Measurements from ENCODE around the gene SUN5.
"Not testable (repeated sequence)": the region's sequence is repeated elsewhere in the genome, so short reads cannot be mapped to it uniquely, and the experiment has no call there.

The SUN5 gene

DNA sequence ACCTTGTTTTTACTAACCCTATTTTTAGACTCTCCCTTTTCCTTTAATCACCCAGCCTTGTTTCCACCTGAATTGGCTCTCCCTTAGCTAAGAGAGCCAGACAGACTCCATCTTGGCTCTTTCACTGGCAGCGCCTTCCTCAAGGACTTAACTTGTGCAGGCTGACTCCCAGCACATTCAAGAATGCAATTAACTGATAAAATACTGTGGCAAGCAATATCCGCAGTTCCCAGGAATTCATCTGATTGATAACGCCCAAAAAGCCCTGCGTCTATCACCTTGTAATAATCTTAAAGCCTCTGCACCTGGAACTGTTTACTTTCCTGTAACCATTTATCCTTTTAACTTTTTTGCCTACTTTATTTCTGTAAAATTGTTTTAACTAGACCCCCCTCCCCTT, 29.1 kb downstream of the SUN5 start:
- not testable (repeated sequence) for DNase-seq

DNA sequence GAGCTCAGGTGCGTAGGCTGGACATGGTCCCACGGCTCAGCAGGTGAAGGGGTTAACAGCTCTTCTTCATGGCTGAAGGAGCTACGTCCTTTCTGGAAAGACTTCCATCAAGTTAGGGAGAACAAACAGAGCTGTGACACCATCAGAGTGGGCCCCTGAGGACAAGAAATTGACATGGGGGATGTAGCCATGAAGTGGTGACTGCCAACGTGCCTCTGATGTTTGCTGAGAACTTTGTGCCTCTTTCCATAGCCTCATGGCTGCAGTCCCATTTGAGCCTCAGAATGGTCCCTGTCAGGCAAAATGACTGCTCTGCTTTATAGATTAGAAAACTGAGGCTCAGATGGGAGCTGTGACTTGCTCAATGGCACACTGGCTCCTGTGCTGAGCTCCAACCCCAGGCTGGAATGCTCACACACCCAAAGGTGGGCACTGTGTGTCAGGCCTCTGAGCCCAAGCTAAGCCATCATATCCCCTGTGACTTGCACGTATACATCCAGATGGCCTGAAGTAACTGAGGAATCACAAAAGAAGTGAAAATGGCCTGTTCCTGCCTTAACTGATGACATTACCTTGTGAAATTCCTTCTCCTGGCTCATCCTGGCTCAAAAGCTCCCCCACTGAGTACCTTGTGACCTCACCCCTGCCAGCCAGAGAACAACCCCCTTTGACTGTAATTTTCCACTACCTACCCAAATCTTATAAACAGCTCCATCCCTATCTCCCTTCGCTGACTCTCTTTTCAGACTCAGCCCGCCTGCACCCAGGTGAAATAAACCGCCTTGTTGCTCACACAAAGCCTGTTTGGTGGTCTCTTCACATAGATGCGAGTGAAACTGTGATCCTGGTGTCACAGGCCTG, 29.8 kb downstream of the SUN5 start:
- DNase-seq = not testable (repeated sequence)

DNA sequence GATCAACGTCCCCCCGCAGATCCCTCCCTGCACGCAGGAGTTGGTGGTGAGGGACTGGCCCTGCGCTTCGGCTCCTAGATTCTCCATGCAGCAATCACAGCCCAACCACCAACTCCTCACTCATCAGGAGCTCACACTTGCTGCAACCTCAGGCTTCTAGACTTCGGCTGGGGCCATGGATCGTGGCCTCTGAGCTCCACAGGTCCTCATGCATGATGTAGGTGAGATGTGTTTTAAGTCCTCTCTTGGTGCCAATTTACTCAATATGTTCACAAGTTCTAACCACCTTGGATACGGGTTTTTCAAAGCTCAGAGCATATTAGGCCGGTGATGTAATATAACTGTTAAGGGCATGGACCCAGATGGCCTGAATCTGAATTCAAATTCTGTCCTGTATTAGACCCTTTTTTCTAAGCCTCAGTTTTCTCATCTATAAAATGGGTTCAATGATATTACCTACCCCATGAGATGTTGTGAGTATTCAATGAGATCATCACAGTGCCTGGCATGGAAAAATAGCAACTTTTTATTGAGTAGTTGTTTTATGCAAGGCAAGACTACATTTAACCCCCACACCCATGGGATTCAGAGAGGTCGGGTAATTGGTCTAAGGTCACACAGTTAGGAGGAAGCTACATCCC, 31.0 kb downstream of the SUN5 start:
- DNase-seq = no peak

DNA sequence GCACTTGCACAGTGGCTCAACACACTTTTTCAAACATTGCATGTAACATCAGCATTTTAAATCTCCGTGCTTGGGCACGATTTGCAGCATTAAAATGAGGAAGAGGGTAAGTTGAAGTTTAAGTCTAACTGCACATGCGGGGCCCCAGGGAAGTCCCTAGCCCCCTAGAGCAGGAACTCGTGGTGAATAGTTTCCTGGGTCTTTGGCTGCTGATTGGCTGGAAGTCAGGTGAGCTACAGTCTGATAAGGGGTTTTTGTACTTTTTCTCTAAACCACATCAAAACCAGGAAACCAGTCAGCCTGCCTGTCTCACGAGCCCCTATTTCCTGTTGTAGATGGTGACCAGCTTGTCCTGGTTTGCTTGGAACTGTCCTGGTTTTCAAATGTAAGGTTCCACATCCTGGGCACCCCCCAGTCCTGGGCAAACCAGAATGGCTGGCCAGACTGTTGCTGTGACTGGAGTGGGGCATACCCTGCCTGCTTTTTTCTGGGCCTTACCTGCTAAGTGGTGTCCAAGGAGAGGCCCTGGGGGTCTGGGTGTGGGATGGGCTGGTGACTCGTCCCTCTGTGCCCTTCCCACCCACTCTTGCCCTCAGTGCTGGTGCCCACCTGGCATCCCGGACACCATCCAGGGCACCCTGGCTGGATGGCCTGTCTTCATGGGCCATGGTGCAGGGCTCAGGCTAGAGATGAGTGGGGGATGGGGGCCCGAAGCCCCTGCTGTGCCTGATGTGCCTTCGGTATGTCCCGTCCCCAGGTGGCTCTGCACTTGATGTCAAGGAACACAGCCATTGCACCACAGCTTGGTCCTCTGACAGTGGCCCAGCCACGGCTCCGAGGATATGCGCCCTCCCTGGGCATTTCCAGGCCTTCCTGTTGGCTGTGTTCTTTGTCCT, 31.8 kb downstream of the SUN5 start:
- no peak for DNase-seq

DNA sequence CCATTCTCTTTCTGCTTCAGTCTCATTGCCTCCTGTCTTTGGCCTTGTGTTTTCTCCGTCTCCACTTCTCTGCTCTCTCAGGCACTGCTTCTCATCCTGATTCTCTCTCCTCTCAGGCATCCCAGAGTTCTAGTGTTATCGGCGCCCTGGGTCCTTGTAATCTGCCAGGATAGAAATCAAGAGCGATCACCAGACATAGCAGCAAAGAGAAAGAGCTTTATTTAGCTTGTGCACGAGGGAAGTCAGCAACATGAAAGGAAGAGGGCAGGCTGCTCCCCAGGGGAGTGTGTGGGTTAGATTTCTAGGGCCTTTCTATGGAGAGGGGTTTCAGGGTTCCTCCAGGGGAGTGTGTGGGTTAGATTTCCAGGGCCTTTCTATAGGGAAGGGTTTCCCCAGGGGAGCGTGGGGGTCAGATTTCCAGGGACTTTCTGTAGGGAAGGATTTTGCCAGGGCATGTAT, 32.5 kb downstream of the SUN5 start:
- DNase-seq = no peak

DNA sequence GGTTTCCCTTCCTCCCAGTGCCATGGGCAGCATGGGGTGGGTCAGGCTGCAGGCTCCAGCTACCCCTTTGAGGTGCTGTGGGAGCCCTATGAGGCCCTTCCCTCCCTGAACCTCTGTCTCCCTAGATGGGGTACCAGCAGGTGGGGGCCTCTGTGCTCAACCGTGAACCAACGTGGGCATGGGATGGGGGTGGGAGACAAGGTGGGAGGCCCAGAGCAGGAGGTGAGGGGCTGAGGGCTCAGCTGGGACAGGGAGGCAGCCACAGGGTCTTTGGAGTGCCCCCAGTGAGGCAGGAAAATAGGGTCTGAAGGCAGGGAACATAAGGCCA, 33.3 kb downstream of the SUN5 start:
- no peak for DNase-seq

DNA sequence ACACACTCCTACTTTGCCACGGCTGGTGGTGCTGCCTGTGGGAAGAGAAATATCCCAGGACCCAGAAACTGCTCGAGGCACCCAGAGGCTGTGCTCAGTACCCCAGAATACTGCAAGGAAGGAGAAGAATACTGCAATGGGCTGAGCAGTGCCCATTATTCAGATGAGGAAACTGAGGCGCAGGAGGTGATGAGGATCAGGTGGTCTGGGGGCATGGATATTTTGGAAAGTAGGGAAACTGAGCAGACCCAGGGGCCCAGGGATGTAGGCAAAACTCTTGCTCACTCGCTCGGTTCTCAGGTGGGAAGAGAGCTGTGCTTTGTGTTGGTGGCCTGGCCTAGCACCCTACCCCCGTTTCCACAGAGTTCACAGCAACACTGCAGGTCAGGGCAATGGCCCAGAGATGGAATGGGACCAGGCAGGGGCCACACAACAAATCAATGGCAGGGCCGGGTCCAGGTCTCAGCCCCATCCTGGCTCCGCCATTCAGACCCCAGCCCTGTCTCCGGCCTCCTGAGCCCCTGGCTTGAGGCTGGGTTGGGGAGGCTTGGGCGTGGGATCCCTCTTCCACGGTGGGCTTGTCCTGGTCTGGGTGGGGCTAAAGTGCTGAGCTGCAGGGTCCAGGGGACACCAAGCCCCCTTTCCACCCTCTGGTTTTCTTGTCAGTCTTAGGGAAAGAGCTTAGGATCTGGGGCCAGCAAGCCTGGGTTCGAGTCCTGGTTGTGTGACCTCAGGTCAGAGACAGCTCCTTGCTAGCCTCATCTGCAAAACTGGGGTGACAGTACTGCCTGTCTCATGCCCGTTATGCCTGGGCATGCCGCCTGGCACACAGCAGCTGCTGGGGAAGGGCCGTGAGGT, 33.9 kb downstream of the SUN5 start:
- no peak for DNase-seq

DNA sequence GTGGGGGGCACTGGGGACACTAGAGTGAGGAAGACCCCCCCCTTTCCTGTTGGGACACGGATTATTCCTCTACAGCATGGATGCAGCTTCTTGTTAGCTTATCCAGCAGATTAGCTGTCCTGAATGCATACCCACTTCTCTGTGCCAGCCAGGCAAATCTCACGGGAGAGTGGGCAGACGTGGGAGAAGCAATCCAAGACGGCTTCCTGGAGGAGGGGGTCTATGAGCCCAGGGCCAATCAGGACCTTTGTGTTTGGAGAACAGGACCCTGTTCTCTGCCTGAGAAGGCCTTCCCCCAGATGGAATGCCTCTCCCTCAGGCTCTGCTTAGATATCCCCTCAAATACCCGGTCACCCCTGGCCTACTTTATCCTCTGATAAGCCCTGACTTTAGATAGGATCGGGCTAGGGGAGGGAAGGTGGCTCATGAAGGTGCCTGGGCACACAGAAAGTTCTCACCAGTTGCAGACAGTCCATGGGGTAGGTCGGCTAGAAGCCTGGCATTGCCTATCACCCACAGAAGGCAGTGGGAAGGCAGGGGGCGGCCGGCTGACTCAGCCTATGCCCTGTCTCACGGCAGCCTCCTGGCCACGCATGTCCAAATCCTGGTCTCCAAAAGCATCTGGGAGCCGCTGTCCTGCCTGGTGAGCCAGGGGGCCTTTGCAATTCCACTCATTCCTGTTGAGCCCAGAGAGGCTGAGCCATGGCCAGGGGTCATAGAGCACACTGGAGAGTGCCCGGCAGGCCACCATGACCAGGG, 34.7 kb downstream of the SUN5 start:
- DNase-seq = no peak

DNA sequence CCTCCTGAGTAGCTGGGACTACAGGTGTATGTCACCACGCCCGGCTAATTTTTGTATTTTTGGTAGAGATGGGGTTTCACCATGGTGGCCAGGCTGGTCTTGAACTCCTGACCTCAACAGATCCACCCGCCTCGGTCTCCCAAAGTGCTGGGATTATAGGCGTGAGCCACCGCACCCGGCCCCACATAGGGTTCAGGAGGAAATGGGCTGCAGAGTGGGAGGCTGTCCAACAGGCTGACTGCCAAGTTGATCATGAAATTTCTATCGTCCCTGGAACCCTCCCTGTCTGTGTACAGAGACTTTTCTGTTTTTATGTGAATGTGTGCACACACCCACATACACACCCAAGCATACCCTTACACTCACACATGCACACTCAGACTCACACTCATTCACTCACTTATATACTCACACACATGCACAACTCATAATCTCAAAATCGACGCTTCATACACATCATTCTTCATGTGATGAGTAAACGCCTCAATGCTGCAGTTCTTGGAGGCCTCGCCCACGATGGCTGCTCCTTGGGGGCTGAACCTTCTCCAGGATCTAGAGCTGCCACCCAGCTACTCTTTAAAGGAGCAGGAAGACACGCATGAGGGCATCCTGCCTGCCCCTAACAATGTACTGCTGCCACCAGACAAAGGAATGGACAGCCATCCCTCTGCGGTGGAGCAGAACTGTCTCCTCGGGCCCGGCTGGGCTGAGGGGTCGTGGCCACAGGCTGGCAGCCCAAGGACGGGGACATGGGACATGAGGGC, 35.6 kb downstream of the SUN5 start:
- no peak for DNase-seq

DNA sequence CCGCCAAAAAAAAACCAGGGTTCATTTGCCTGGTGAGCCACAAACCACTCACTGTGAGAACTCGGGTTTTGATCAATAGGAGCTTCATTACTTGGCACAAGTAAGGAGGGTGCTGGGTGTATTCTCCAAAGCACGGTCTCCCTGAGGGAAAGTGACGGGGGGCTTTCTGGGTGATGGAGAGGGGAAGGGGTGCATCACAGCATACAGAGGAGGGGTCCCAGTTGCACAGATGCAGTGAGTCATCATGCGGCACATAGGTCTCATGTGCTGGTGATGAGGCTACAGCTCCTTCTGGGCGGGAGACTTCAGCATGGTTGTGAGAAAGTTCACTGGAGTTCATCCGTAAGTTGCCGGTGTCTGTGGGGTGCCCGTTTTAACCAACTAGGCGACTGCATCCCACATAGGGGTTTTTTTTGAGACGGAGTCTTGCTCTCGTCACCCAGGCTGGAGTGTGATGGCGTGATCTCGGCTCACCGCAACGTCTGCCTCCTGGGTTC, 36.2 kb downstream of the SUN5 start:
- no peak for DNase-seq

DNA sequence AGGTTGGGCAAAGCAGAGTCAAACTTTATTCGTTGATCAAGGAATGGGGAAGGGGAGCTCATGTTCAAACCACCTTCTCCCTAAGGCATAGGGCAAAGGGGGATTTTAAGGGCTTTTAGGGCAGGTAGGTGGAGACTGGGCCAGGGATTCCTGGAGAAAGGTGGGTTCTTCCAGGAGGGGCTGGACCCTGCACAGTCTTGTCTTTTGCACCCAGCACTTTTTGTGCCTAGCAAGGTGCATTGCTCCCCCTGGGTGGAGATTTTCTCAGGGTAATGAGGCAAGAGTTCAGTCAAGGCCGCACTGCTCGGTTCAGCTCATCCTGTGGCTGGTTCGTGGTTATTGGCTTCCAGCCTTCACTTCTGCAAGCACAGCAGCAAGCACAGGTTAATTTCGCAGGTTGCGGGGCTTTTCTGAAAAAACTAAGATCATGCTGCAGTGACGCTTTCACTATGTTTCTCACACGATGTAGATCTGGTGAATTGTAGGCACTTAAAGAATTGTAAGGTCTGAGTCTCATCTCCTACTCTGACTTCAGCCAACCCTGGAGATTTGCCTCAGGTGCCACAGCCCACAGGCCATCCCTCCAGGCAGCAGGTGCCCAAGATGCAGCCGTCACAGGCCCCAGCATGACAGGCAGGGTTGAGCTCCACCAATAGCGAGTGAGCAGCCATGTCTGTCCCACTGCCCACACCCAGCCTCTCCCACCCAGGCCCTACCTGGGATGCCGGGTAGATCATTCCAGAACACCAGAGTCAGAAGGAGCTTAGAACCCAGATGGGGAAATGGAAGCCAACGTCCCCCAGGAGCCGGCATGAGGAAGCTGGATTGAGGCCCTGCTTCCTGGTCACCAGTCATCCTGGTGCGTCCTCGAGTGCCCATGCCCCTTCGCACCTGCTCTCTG, 37.1 kb downstream of the SUN5 start:
- DNase-seq = no peak

DNA sequence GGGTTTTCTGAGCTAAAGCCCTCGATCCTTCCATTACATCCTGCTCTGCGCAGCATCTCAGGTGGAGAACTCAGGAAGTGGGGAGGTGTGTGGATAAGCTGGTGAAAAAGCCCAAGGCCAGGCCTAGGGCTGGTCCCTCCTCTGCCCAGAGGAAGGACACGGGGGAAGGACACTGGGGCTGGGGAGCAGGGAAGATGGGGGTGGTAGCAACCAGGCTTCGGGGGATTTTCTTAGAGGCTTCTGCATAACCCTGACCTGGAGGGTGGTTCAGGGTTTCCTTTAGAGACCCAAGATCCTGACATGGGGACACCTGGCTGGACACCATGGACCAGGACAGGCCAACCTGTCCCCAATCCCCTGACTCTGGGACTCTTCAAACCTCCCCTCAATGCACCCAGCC, 37.9 kb downstream of the SUN5 start:
- no peak for DNase-seq

DNA sequence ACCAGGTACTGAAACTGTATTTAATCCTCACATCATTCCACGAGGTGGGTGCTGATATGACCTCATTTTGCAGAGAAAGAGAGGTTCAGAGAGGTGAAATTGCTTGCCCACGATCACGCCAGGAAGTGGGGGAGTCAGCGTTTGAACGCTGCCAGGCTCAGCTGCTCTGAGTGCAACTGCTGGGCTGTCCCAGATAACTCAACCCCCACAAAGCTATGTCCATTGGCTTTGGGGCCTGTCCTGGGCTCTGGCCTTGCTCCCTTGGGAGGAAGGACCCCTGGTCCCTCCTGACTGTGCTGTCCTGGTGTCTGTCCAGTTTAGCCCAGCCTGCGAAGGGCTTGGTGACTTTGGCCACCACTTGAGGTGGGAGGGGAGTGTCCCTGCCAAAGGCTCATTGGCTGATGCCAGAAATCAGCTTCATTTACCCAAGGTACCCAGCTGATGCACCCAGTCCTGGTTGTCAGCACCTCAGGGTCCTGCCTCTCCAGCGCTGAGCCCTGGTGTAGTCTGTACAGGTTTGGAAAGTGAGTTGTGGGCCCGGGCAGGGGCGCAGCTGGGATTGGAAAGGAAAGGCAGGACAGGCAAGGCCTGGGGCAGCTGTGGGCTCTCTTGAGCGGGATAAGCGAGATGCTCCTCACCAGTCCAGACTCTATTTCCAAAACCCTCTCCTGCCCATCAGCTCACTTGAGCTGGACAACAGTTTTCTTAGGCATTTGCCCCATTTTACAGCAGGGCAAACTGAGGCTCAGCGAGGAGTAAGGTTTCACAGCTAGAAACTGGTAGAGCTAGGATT, 38.5 kb downstream of the SUN5 start:
- DNase-seq = no peak

DNA sequence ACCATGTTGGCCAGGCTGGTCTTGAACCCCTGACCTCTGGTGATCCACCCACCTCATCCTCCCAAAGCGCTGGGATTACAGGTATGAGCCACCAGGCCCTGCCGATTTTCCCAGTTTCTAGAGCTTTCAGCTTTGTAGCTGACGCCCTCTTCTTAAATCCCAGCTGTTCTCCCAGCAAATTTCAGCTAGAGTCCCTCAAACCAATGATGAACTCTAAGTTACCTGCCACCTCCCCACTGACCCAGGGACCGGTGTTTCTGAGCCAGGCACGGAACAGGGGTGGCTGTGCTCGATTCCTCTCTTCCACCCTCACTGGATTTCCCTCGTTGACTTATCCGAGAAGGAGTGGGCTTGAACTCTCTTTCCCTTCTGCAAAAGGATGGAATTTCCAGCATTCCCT, 39.1 kb downstream of the SUN5 start:
- DNase-seq = no peak

DNA sequence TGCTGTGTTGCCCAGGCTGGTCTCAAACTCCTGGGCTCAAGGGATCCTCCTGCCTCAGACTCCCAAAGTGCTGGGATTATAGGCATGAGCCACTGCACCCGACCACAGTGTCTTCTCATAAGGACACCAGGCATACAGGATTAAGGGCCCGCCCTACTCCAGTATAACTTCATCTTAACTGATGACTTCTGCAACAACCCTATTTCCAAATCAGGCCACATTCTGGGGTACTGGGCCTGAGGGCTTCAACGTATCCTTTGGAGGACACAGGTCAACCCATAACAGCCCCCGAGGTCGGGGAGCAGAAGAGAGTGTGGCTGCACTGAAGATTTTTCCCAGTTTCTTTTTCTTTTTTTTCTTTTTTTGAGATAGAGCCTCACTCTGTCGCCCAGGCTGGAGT, 39.7 kb downstream of the SUN5 start:
- DNase-seq = no peak

DNA sequence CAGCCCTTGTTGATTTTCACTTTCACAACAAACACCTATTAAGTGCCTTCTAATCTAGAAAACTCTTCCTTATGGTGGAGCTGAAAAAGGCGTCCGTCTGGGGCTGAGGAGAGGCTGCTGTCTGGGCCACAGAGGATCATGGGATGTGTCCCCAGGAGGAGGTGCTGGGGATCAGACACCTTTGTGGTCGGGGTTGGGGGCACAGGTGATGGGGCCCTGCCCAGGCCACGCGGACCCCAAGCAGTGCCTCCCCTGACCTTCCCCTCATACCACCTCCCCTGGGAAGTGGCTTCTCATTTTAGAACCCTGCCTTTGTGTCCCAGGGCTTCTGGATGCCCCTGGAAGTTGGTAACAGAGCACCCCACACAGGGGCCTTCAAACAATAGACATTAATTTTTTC, 41.1 kb downstream of the SUN5 start:
- no peak for DNase-seq

DNA sequence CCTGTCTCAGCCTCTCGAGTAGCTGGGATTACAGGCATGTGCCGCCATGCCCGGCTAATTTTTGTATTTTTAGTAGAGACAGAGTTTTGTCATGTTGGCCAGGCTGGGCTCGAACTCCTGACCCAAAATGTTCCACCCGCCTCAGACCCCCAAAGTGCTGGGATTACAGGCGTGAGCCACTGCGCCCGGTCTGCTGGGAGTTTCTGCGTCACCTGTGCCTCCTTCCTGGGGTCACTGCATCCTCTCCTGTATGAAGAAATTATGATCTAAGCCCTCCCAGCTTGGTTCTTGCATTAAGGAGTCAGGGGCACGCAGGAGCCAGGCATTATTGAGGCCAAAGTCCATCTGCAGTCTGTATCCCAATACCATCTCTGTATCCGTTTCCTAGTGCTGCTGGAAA, 41.6 kb downstream of the SUN5 start:
- DNase-seq = not testable (repeated sequence)

DNA sequence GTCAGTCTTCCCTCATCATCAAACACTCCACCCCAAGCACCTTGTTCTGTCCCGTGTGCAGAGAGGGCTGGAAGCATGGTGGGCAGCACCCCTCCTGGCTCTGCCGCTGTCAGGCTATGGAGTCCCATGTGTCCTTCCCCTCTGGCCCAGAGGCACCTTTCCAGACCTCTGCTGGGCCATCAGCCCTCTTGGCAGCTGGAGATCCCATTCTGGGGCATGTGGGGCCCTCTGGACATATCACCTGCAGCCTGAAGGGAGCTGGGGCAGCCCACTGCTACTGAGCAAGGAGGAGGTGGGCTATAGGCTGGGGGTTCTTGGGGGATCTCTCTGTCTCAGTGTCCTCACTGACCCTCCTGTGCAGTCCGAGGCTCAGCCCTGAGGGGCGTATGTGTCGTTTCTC, 42.2 kb downstream of the SUN5 start:
- no peak for DNase-seq

Measured in NCI-H226 (cell line).